NCI-H146 treated with DMSO at 0.1 percent for 48 hours (cell line): ENCODE results near the gene MSRB3.
"Not testable (repeated sequence)": the region's sequence is repeated elsewhere in the genome, so short reads cannot be mapped to it uniquely, and the experiment has no call there.

Experiments
- DNase-seq: peaks from one replicate; lab custom pipeline; 2025; ENCODE audit not compliant: unreplicated experiment; lab: John Stamatoyannopoulos, UW

The MSRB3 gene

DNA sequence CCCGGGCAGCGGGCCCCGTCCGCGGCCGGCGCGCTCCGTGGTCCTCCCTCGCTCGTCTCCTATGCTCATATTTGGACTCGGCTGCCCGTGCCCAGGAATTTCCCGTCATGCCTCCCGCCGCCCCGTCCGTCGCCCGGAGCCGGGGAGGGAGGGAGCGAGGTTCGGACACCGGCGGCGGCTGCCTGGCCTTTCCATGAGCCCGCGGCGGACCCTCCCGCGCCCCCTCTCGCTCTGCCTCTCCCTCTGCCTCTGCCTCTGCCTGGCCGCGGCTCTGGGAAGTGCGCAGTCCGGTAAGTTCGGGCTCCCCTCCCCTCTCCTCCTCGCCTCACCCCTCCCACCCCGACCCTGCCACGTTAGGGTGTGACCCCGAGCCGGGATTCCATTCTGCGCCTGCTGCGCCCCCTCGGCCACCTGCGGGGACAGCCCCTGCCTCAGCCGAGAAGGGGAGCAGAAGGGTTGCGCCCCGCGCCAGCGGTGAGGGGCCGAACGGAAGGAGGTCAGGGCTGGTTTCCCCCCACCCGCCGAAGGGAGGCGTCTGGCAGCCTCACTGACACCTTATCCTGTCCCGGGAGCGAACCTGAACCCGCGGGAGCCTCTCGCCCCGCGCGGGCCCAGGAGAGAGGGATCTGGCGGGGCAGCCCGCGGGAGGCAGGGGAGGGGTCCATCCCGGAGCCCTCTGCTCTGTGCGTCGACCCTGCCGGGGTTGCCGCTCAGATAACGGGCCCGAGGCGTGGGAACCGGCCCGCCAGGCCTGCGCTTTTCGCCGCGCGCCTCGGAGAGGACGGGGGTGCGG, at the start of gene MSRB3:
TSS of gene MSRB3 (plus strand) at position 108 of the 793 bp plus-strand sequence. CDS start 29,897 bp downstream, outside the sequence.
- DNase-seq = no peak

DNA sequence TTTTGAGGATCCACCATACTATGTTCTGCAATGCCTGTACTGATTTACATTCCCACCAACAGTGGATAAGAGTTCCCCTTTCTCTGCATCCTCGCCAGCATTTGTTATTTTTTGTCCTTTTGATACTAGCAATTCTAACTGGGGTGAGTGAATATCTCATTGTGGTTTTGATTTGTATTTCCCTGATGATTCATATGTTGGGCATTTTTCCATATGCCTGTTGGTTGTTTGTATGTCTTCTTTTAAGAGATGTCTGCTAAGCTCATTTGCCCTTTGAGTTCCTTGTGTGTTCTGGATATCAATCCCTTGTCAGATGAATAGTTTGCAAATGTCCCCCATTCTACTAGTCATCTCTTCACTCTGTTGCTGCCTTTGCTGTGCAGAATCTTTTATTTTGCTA, 49.0 kb upstream of the MSRB3 start:
- no peak for DNase-seq

DNA sequence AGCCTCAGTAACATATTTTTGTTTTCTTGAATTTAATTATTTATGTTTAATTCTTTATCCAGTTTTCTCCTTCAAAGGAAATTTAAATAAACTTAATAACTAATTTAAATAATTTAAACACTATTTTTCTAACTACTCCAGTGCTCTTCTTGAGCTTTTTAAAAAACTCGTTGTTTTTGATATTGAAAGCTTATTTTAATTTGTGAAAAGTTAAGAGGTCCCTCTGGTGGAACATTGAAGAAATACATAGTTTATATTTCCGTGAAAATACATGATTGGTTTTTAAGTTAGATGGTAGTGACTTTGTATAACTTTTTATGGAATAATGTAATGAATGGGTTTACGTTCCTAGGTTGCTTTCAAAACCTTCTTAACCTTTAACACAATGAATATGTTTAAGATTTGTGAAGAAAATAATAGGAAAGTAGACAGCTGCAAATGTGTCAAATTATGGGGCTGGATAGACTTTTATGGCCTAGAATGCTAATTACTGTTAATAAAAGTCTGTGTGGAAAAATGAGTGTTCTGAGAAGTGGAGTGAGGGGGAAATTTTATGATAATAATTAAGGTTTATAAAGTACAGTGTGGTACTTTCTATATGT, 45.9 kb upstream of the MSRB3 start:
- no peak for DNase-seq

DNA sequence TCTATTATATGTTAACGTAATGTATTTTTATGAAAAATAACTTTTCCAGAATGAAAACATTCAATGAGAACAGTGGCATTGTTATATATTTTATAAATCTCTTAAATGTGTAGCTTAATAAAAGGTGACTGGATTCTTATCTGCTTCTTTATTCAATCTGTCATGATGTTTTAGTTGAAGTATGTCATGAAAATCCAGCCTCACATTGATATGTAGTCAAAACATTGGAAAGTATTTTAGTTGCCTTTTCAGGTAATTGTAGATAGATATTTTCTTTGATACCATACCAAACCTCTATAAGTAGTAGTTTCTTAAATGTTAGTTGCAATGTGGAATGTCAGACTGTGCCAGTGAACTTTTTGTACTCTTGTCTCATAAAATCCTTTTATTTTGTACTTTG, 41.3 kb upstream of the MSRB3 start:
- DNase-seq = no peak

DNA sequence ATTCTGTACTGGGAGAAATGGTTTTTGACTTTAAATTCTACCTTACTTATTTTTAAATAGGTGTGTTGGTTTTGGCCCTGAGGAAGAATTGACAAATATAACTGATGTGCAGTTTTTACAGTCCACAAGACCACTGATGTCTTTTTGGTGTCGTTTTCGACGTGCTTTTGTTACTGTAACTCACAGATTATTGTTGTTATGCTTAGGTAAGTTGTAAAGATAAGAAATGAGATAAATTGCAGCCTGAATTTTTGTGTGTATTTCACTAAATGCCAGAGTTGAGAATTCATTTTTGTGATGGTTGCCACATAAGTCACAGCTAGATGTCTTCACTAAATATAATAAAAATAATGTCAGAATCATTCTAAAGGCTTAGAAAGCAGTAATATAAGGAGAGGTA, 39.9 kb upstream of the MSRB3 start:
- DNase-seq = no peak

DNA sequence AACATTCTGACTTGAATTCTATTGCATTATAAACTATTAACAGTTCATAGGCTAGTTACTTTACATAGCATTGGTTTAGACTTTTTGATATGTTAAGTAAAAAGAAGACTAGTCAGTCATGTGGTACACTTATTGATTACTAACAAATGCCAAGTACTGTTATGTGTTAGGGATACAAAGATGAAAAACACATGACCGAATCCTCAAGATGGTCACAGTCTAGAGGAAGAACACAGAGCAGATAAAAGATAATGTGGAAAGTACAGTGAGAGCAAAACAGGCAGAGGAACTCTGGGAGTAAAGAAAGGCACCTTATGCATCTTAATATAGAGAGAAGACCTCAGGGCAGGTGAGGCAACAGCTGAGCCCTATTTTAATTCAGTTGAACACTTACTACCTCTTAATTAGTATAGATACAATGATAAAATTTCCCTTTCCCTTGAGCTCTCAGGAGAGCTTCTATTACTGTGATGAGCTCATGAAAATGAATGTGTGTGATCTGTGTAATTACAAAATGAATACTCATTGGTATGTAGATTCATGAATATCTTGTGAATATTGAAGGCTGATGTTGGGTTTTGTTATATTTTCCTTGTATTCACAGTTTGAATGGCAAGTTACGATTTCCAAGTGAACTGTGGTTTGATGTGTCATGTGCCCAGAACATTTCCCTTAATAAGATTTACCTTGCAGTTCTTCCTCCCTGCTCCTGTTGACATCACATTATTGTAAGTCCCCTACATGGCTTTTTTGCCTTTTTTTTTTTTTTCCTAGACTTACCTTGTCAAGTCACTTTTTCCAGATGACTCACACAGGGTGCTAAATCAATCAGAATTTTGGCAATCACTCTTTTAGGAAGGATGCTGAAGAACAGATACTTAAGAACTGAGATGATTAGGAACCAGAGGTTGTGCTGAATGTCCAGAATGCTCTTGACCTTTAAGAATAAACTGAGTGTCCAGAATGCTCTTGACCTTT, 29.5 kb upstream of the MSRB3 start:
- DNase-seq = no peak

DNA sequence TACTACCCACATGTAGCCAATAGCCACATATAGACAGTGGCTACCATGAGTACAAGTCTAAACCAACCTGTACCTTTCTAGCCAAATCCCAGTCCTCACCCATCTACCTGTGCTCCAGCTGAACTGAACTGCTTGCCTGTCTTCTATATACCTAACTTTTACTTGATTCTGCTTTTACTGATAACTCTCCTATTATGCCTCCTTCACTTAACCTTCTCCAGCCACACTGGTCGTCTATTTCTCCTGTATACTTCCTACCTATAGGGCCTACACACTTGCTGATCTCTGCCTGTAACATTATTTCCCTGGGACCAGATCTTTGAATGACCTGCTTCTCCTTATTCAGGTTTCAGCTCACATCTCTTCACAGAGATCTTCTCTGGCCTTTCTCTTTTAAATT, 26.0 kb upstream of the MSRB3 start:
- no peak for DNase-seq

DNA sequence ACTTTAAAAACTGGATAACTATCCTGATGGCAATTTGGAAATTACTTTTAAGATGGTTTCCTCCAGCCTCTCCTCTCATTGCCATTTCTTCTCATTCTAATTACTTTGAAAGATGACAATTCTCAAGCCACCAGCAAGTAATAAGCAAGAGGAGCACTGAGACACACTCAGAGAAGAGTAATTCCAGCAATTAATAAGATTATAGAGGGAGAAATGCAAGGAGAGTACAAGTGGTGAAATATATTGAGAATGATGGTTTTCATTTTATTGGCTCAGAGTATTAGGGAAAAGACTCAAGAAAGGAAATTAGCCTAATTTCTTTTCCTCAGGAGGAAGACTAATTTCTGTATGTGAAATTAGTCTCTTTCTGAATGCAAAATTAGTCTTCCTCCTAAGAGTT, 20.5 kb upstream of the MSRB3 start:
- DNase-seq = no peak

DNA sequence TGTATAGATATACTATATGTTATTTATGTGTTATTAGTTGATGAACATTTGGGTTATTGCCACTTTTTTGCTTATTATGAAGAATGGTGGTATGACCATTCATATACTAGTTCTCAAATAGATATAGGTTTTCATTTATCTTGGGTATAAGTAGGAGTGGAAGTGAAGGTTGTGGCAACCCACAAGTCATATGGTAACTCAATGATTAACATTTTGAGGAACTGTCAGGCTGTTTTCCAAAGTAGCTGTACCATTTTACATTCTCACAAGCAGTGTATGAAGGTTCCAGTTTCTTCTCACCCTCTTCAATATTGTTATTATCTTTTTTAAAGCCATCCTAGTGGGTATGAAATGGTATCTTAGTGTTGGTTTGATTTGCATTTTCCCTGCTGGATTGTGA, 19.0 kb upstream of the MSRB3 start:
- no peak for DNase-seq

DNA sequence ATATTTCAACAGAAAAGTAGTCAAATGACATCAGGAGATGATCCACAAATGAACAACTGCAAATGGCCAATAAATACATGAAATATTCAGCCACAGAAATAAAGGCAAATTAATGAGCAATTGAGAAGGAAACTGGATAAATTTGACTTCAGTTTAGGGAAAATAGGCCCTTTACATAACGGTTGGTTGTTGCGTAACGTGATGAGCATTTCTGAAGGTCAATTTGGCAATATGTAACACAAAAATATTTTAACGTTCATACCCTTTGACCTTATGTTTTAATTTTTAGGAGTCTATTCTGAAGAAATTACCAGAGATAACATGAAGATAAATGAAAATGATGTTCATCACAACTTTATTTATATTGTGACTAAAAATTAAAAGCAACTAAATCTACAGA, 14.7 kb upstream of the MSRB3 start:
- no peak for DNase-seq

DNA sequence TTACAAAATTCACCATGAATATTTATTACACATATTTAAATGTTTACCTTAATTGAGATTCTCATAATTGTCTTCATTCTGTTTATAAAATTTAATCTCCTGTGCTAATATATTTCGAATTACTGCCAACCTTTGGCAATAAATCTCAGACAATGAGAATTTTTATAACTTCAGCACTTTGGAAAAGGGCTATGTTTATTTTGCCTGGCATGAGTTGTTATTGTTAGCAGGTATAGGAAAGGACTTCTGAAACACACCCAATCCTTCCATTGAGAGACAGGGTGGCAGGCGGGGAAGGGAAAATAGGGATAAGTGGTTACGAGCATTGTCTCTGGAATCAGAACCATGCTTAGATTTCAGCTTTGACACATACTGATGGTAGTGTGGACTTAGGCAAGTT, 12.1 kb upstream of the MSRB3 start:
- DNase-seq = no peak

DNA sequence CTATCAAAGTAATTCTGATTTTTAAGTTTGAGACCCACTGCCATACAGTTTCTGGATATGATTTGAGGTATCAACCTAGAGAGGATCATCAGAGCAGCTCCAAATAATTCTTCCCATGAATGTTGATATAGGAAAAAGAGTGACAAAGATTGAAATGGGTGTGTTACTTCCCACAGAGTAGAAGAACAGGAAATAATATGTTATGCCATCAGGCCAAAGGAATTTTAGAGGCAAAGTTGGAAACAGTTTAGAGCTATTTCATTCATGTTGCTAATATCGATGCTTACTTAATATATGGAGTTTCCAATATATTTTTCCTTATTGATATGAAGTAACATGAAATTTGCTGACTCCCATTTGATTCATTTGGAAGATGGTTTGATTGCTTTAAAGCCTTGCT, 8.9 kb upstream of the MSRB3 start:
- no peak for DNase-seq

DNA sequence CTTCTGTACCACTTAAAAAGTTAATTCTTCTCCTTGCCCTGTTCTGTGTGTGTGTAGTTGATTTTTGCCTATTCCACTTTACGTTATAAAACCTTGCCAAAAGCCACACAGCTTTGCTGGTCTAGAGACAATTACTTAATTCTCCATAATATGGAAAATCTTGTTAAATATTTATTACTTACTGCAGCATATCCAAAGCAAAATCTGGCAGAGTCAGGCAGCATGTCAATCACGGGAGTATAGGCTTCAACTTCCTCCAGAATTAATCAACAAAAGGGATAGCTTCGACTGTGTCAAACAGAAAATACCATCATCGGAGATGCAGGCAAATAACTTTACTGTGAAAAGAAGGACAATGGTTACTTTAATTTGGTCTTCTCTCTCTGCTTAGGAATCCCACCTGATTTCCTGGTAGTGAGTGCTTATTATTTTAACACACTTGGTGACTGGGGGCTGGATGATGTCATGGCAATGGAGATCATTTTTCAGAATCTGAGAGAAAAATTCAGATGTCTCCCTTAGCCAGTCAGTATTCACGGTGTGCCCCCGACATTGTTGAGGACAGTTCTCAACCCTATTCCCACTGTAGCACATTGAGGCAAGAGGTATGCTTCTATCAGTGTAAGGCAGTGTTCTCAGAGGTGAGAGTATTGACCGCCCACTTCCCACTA, 3.7 kb upstream of the MSRB3 start:
- DNase-seq = no peak

DNA sequence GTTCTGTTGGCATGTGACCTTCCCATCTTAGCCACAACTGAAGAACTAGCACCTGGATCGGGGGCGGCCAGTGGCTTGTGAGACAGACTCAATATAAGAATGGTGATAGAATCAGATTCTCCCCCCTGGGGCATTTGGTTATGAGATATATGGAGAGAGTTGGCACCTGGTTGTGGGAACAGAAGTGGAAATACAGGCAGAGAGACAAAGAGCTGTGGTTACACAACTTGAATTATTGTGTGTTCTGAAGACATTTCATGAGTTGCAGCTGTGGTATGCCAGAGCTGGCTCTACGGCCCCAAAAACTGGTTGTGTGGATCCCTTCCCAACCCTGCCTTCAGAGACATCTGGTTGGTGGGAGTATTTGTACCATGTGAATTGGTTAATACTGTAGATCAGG, 2.9 kb upstream of the MSRB3 start:
- no peak for DNase-seq

DNA sequence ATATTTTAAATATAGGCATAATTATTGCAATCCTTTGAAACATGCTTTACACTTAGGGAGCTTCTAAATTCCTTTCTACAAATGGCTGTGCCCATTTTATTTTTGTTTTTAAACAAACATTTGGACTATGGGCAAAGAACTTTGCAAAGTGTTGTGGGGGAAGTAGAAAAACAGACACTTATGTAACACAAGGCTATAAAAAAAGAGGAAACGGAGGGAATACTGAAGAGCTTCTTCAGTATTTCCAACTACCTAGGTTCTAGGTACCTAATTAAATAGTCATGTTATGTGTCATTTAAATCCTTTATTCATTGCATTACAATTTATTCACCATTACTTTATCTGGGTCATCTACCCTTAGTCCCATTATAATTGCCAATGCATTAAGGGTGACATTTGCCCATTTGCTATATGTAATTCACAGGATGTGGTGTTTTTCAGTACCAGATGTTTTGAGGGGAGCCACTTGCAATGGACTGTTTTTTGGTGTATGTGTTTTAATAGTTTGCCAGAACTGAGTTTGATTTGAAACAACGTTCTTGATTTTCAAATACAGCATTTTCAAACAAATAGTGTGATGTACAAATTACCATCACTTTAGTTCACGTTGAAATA, 1.5 kb upstream of the MSRB3 start:
- DNase-seq = no peak

DNA sequence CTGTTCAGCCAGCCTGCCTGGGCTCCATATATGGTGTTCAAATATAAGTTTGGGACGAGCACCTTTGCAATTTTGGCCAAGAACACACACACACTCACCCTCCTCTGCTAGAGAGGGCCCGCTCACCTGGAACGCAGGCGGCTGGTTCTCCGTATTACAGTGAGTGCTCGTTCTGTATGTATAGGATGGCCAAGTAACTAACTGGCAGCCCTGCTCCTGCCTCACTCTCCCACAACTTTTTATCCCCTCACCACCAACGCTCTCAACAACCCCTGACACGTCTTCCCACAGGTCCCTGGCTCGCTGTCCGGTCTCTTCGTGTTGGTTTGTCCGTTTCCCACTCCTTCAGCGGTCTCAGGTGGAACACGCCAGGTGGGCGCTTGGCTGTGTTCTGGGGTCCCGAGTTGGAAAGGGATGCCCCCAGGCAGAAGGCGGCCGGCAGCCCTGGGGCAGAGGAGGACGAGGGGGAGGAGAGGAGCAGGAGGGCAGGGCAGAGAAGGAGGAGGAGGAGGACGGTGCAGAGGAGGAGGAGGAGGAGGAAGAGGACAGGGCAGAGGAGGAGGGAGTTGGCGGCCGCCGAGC, 398 bp upstream of the MSRB3 start:
- DNase-seq = no peak

DNA sequence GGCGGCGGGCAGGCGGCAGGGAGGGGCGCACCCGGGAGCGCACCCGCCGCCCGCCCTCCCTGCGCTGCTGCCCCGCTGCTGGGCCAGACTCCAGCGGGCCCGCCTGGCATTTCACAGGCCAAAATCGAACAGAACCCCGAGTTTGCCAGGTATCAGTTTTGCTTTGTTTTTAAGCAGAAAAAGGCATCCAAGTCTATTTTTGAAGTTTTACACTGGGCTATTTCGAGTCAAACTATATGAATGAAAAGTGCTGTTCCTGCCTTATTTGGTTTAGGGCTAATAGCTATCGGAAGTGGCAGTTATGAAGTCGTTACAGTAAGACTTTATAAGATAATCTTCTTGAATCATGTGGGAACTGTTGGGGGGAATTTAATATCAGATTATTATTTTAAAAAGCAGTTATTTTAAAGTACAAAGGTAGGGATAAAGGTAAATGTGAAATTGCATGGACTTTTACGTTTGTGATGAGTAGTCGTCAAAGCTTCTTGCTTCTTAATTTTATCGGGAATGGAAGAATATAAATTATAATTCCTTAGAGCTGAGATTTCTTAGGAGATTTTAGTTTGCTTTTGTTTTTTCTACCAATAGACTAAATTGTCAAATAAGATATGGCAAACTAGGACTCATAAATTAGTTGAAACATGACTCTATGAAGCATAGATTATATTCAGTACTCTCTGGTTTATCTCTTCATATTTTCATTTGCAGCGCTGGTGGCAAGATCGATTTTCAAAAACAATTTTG, 1.1 kb downstream of the MSRB3 start:
- no peak for DNase-seq

DNA sequence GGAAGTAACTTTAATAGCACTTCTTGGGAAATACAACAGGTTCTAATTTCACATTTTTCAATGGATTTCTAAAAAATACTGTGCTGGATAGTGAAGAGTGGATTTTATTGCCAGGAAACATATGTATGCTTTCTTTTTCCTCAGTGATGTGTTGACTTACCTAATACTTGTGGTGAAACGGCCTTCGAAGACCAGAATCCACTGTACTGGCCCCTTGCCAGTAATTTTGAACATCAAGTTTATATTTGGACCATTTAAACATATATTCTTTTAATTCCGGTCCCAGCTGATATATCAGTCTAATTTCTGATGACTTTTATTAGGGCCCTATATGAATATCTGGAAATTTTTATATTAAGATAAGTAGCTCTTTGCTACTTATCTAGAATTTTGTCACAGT, 1.8 kb downstream of the MSRB3 start:
- no peak for DNase-seq

DNA sequence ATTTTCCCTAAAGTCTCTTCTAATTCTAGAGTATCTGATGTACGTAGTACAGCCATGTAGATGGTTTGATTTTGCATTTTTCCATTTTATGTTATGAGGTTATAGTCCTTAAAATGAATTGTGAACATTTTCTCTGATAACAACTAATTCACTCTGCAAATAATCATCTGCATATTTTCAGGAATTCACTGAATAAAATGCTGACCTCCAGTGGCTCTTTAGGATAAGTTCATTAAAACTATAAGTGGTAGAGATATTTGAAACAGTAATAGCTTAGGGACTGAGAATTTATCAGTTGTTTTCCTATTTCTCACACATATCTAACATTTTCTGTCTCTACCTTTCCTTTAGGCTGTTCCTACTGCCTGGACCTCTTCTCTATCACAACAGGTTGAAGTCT, 4.4 kb downstream of the MSRB3 start:
- DNase-seq = no peak

DNA sequence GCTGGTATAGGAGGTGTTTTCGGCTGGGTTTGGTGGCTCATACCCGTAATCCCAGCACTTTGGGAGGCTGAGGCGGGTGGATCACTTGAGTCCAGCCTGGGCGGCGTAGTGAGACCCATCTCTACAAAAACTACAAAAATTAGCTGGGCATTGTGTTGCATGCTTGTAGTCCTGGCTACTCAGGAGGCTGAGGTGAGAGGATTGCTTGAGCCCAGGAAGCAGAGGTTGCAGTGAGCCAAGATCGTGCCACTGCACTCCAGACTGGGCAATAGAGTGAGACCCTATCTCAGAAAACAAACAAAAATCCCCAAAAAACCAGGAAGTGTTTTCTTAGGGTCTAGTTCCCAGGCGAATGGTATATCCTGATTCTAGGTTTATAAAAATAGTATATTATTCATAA, 7.0 kb downstream of the MSRB3 start:
- DNase-seq = not testable (repeated sequence)
